ENCODE measurements around the gene LITAFD. TPM values are rescaled to one million over a fixed set of nuclear protein-coding genes. Genes with fewer than 3 reads are reported as not detected.
A peak's percentile ranks its signal among the peaks of the same experiment; 100 is the strongest.

Gene LITAFD
- polyA plus RNA-seq, 3 donors: not detected

DNA sequence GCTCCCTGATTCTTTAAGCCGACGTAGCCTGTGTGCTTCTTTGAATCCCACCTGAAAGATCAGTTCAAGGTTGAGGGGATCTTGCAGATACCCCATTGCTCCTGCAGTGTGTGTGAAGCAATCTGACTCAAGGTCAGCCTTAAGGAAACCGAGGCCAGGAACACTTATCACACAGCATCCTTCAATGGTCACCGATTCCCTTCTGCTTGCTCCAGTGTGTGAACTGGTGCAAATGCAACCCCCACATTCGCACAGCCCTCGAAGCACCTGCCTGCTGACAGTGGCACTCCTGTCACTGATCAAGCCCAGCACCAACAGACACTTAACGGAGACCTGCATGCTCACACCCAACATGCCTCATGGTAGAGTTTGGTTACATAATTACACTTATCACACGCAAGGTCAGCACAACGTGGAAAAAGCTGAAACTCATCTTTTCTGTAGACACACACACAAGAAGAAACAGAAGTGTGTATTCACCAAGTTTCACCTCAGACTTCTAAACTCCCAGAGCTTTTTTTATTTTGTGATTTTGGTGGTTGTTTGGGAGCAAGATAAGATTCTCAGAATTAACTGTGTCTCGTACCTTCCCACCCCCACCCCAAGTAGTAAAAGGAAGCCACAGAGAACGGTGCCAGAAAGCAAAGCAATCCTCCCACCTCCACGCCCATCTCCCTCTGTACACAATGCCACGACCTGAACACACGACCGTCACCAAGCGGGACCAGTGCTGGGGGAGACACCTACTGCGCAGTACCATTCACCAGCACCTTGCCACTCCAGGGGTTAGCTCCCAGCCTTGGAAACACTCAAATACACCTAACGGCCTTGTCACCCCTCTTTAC is 37.2 kb downstream of the LITAFD start:
- H3K36me3 Mint-ChIP-seq: peaks cover 89 to 96% of the 10 kb centered on the region in 2 donors
- H3K9me3 Mint-ChIP-seq: no peaks in the 10 kb centered on the region
- H3K9me3 ChIP-seq (replicated peaks in 1 of 2; ENCODE audit: control insufficient read depth in 1 of 2, insufficient read depth in 1 of 2, low read length in 2 of 2): no peaks in the 10 kb centered on the region
- no peak overlapping the region for H3K4me3 Mint-ChIP-seq
- H3K27ac Mint-ChIP-seq: peak overlapping the region in 3 of 7 donors; percentile 5 to 41 (median 21)
- peaks cover 88 to 100% of the 10 kb centered on the region in 2 donors for H3K36me3 ChIP-seq (replicated peaks in 1 of 2; ENCODE audit: control insufficient read depth in 1 of 2, insufficient read depth in 2 of 2, low read length in 2 of 2)
- peaks cover 2% of the 10 kb centered on the region for H3K4me1 Mint-ChIP-seq
- H3K4me2 ChIP-seq (replicated peaks; ENCODE audit: extremely low read depth, low read length, poor library complexity, severe bottlenecking): no peak overlapping the region
- no peak overlapping the region for H2AFZ ChIP-seq (ENCODE audit: insufficient read depth, low read depth, low read length, poor library complexity, severe bottlenecking)
- H3K27me3 ChIP-seq (ENCODE audit: control insufficient read depth in 2 of 2, insufficient read depth in 2 of 2, low read length in 2 of 2): no peaks in the 10 kb centered on the region
- no peak overlapping the region for H3K27ac ChIP-seq (ENCODE audit: low read depth in 1 of 2, low read length in 2 of 2)
- H4K20me1 ChIP-seq (ENCODE audit: insufficient read depth, low read length): peaks cover 97% of the 10 kb centered on the region
- TF ChIP-seq CTCF (IDR thresholded peaks at IDR 0.05): no peak
- peaks cover 38% of the 10 kb centered on the region for H3K79me2 ChIP-seq (ENCODE audit: insufficient read depth, low read length)
- no peak for DNase-seq
- no peak overlapping the region for H3K9ac ChIP-seq (ENCODE audit: insufficient read depth, low read length, poor library complexity, severe bottlenecking)
- H3K4me1 ChIP-seq (ENCODE audit: control insufficient read depth in 1 of 2, insufficient read depth in 2 of 2, low read length in 2 of 2): no peaks in the 10 kb centered on the region
- WGBS (ENCODE audit: insufficient coverage): 76% methylated on average over 14 of the region's 18 CpGs
- H3K27me3 Mint-ChIP-seq (ENCODE audit: low read depth in 3 of 3): peaks cover 0 to 3% (median 0%) of the 10 kb centered on the region in 3 donors
- intact Hi-C loops (cut with micrococcal nuclease): loop anchor here in 1 of 2 donors (10.0 kb wide), 1 partner anchor 85 kb away; no protein-coding TSS in a partner anchor
- no peak overlapping the region for H3K4me3 ChIP-seq (replicated peaks in 1 of 3; ENCODE audit: low read depth in 2 of 3, low read length in 3 of 3)

DNA sequence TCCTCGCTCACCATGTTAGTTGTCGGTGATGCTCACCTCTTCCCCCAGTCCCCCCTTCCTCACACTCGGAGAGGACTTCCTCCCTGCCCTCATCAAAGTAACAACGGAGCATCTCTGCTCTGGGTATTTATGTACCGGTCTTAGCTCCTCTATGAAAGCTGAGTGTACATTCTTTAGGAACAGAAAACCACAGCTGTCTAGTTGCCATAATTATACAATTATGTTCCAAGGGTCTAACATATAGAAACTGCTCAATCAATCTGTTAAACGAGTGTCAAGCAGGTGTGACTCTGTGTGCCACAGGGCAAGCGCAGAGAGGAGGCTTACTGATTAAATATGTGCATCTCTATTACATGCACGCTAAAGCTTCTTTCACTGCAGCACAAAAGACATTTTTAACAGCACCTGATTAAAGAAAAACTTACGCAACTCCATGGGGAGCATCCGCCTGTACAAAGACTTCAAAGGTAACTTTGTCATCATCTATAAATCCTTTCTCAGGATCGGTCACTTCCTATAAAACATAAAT is 37.8 kb downstream of the LITAFD start:
- WGBS (ENCODE audit: insufficient coverage): 91% methylated on average over 7 of the region's 11 CpGs
- H4K20me1 ChIP-seq (ENCODE audit: insufficient read depth, low read length): peaks cover 97% of the 10 kb centered on the region
- H2AFZ ChIP-seq (ENCODE audit: insufficient read depth, low read depth, low read length, poor library complexity, severe bottlenecking): no peak overlapping the region
- TF ChIP-seq CTCF (IDR thresholded peaks at IDR 0.05): no peak
- intact Hi-C loops (cut with micrococcal nuclease): loop anchor here in 1 of 2 donors (10.0 kb wide), 1 partner anchor 85 kb away; no protein-coding TSS in a partner anchor
- no peaks in the 10 kb centered on the region for H3K27me3 ChIP-seq (ENCODE audit: control insufficient read depth in 2 of 2, insufficient read depth in 2 of 2, low read length in 2 of 2)
- H3K36me3 ChIP-seq (replicated peaks in 1 of 2; ENCODE audit: control insufficient read depth in 1 of 2, insufficient read depth in 2 of 2, low read length in 2 of 2): peaks cover 85 to 100% of the 10 kb centered on the region in 2 donors
- H3K4me1 ChIP-seq (ENCODE audit: control insufficient read depth in 1 of 2, insufficient read depth in 2 of 2, low read length in 2 of 2): no peaks in the 10 kb centered on the region
- Mint-ChIP-seq H3K27me3 (ENCODE audit: low read depth in 3 of 3) (peaks cover 0 to 3% (median 0%) of the 10 kb centered on the region in 3 donors), H3K4me3 (no peak overlapping the region), H3K4me1 (peaks cover 2% of the 10 kb centered on the region), H3K36me3 (peaks cover 87 to 96% of the 10 kb centered on the region in 2 donors), H3K9me3 (no peaks in the 10 kb centered on the region), H3K27ac (no peak overlapping the region)
- peaks cover 39% of the 10 kb centered on the region for H3K79me2 ChIP-seq (ENCODE audit: insufficient read depth, low read length)
- H3K27ac ChIP-seq (ENCODE audit: low read depth in 1 of 2, low read length in 2 of 2): no peak overlapping the region
- H3K4me3 ChIP-seq (replicated peaks in 1 of 3; ENCODE audit: low read depth in 2 of 3, low read length in 3 of 3): no peak overlapping the region
- no peak overlapping the region for H3K4me2 ChIP-seq (replicated peaks; ENCODE audit: extremely low read depth, low read length, poor library complexity, severe bottlenecking)
- DNase-seq: no peak
- no peaks in the 10 kb centered on the region for H3K9me3 ChIP-seq (replicated peaks in 1 of 2; ENCODE audit: control insufficient read depth in 1 of 2, insufficient read depth in 1 of 2, low read length in 2 of 2)
- no peak overlapping the region for H3K9ac ChIP-seq (ENCODE audit: insufficient read depth, low read length, poor library complexity, severe bottlenecking)
